DOHH2 (cell line): ENCODE measurements around the gene PAXX.

Source experiments
- EZH2phosphoT487 ChIP-seq: fragments of 200-600 bp; sonication (generic); IDR thresholded peaks from 2 replicates; pipeline ENCODE4 v1.6.1; 2017; ENCODE audit warnings: borderline replicate concordance, mild to moderate bottlenecking, antibody characterized with exemption, low read length, moderate library complexity, mixed read lengths
- TF ChIP-seq, protein P1 (sequence below): fragments of 200-600 bp; sonication (generic); IDR thresholded peaks from one replicate; pipeline ENCODE4 v1.5.1; 2014; ENCODE audit warnings: antibody characterized with exemption, mild to moderate bottlenecking, low read depth, low read length; ENCODE audit not compliant: poor library complexity, severe bottlenecking

DNA sequence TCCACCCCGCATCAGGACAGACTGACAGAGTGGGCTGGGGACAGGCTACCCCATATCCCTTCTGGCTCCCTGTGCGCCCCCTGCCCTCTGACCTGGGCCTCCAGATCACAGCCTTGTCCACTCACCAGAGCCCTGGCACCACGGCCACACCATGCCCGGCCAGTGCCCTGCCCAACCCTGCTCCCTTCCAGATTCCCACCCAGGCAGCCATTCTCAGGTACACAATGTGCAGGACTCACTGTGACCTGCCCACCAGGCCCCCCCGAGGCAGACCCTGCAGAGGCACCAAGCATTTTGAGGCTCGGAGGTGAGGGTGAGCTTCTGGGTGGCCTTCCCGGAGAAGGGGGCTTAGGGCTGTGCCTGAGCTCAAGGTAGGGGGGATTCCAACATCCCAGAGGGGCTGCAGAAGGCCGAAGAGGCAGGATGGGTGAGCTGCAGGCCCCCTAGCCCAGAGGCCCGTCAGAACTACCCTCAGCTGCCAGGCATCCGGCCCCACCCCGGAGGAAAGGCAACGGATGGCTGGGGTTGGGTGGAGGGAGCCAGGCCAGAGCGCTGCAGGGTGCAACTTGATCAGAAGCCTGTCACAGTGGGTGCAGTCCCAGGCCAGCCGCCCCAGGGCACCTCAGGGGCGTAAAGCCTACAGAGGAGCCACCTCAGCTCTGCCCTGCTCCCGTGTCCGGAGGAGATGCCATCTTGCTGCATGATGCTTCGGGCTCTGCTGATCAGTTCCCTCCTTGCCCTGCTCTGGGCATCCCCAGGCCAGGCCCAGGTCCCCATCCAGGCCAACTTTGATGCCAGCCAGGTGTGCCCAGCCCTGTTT, 9.8 kb upstream of the PAXX start, which contains the start of gene LCNL1:
- TF ChIP-seq, protein P1, sequence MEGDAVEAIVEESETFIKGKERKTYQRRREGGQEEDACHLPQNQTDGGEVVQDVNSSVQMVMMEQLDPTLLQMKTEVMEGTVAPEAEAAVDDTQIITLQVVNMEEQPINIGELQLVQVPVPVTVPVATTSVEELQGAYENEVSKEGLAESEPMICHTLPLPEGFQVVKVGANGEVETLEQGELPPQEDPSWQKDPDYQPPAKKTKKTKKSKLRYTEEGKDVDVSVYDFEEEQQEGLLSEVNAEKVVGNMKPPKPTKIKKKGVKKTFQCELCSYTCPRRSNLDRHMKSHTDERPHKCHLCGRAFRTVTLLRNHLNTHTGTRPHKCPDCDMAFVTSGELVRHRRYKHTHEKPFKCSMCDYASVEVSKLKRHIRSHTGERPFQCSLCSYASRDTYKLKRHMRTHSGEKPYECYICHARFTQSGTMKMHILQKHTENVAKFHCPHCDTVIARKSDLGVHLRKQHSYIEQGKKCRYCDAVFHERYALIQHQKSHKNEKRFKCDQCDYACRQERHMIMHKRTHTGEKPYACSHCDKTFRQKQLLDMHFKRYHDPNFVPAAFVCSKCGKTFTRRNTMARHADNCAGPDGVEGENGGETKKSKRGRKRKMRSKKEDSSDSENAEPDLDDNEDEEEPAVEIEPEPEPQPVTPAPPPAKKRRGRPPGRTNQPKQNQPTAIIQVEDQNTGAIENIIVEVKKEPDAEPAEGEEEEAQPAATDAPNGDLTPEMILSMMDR, result no peak
- TF ChIP-seq EZH2phosphoT487, result no peak
